Measurements from ENCODE around the gene DGCR2.

GRCh38 chr22:19105456-19105855 lies 16.8 kb downstream of the DGCR2 start:
- TF ChIP-seq, protein P1, sequence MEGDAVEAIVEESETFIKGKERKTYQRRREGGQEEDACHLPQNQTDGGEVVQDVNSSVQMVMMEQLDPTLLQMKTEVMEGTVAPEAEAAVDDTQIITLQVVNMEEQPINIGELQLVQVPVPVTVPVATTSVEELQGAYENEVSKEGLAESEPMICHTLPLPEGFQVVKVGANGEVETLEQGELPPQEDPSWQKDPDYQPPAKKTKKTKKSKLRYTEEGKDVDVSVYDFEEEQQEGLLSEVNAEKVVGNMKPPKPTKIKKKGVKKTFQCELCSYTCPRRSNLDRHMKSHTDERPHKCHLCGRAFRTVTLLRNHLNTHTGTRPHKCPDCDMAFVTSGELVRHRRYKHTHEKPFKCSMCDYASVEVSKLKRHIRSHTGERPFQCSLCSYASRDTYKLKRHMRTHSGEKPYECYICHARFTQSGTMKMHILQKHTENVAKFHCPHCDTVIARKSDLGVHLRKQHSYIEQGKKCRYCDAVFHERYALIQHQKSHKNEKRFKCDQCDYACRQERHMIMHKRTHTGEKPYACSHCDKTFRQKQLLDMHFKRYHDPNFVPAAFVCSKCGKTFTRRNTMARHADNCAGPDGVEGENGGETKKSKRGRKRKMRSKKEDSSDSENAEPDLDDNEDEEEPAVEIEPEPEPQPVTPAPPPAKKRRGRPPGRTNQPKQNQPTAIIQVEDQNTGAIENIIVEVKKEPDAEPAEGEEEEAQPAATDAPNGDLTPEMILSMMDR (IDR thresholded peaks at IDR 0.05; ENCODE audit: insufficient read depth, low read length) = no peak
- no peak for TF ChIP-seq REST (IDR thresholded peaks at IDR 0.05; ENCODE audit: insufficient replicate concordance, low read depth)
- no peak for TF ChIP-seq GABPA (IDR thresholded peaks at IDR 0.05; ENCODE audit: low read depth)
- TF ChIP-seq POLR2AphosphoS5 (IDR thresholded peaks at IDR 0.05; ENCODE audit: low read depth) = no peak

Data from HL-60 (cell line).